Upper lobe of right lung (tissue), 1 donor: ENCODE results near the gene EFHC1. TPM values are rescaled to one million over a fixed set of nuclear protein-coding genes. Genes with fewer than 3 reads are reported as not detected.

Experiments
- ATAC-seq: fragments of 200-7000 bp; cut with Tn5 transposase; one replicate; pipeline ENCODE4 v1.9.1; 2020; ENCODE audit warnings: mild to moderate bottlenecking, moderate library complexity
- DNase-seq: peaks from one replicate; pipeline ENCODE4 v3.0.0-alpha.2; 2020
- H3K27ac ChIP-seq: fragments of 200-600 bp; one replicate; pipeline ENCODE4 v1.8.0; 2022
- H3K27me3 ChIP-seq: fragments of 200-600 bp; one replicate; pipeline ENCODE4 v1.8.0; 2022; ENCODE audit warnings: mild to moderate bottlenecking
- H3K36me3 ChIP-seq: fragments of 200-600 bp; one replicate; pipeline ENCODE4 v1.8.0; 2022
- H3K4me1 ChIP-seq: fragments of 200-600 bp; one replicate; pipeline ENCODE4 v1.8.0; 2022
- H3K4me3 ChIP-seq: fragments of 200-600 bp; one replicate; pipeline ENCODE4 v1.8.0; 2022; ENCODE audit warnings: mild to moderate bottlenecking
- H3K9me3 ChIP-seq: fragments of 200-600 bp; one replicate; pipeline ENCODE4 v1.8.0; 2022
- CTCF ChIP-seq: fragments of 200-600 bp; IDR thresholded peaks from one replicate; pipeline ENCODE4 v1.8.0; 2022; ENCODE audit warnings: antibody characterized with exemption
- intact Hi-C: fragments of 100-400 bp; cut with DNase I; formaldehyde crosslinking; loops from one replicate; pipeline ENCODE4 v1.11.0; 2022
- total RNA-seq: library from RNA; stranded (reverse); fragmentation: NEBNext Ultra II Directional; extraction: Animal tissue kit (Norgen Biotek cat#: 25700); gene quantifications from one replicate; pipeline ENCODE4 v1.2.1, GENCODE V29; 2021
- donor health status: DM: no; HTN: yes; CAD: no; lungs with severe emphysema.

EFHC1 gene
- total RNA-seq, 1 donor from 2014 or later, result 16.8 TPM

- peaks cover 11% of the 10 kb centered on the region for H3K4me1 ChIP-seq
- intact Hi-C loops, result no loop called here
- ATAC-seq, result no peak
Measured at GRCh38 chr6:52375780-52376556, 44.2 kb upstream of the EFHC1 start.

GRCh38 chr6:52376763-52377162 lies 43.4 kb upstream of the EFHC1 start:
- intact Hi-C loops, result no loop called here
- no peak for ATAC-seq
- H3K27ac ChIP-seq, result no peak overlapping the region

More at GRCh38 chr6:52375780-52376556, 44.2 kb upstream of the EFHC1 start:
- H3K27ac ChIP-seq, result no peak overlapping the region
- no peak overlapping the region for H3K4me3 ChIP-seq
- no peaks in the 10 kb centered on the region for H3K36me3 ChIP-seq
- H3K27me3 ChIP-seq, result no peaks in the 10 kb centered on the region
- DNase-seq, result no peak
- TF ChIP-seq CTCF, result no peak
- H3K9me3 ChIP-seq, result no peaks in the 10 kb centered on the region

GRCh38 chr6:52377538-52378221 lies 42.5 kb upstream of the EFHC1 start:
- Histone ChIP-seq H3K4me3 (no peak overlapping the region), H3K9me3 (no peaks in the 10 kb centered on the region), H3K27ac (no peak overlapping the region), H3K36me3 (no peaks in the 10 kb centered on the region), H3K27me3 (no peaks in the 10 kb centered on the region), H3K4me1 (peaks cover 11% of the 10 kb centered on the region)
- intact Hi-C loops, result no loop called here
- TF ChIP-seq CTCF, result no peak
- DNase-seq (no peak), ATAC-seq (no peak)

More at GRCh38 chr6:52376763-52377162, 43.4 kb upstream of the EFHC1 start:
- no peak for DNase-seq
- H3K4me1 ChIP-seq, result peaks cover 11% of the 10 kb centered on the region
- no peaks in the 10 kb centered on the region for H3K9me3 ChIP-seq
- no peak overlapping the region for H3K4me3 ChIP-seq
- no peaks in the 10 kb centered on the region for H3K36me3 ChIP-seq
- no peak for TF ChIP-seq CTCF
- no peaks in the 10 kb centered on the region for H3K27me3 ChIP-seq

- H3K4me1 ChIP-seq, result peaks cover 11% of the 10 kb centered on the region
- no peaks in the 10 kb centered on the region for H3K9me3 ChIP-seq
- no peak for ATAC-seq
- no peak overlapping the region for H3K27ac ChIP-seq
- intact Hi-C loops, result no loop called here
- TF ChIP-seq CTCF, result no peak
- no peaks in the 10 kb centered on the region for H3K27me3 ChIP-seq
- H3K4me3 ChIP-seq, result no peak overlapping the region
- no peaks in the 10 kb centered on the region for H3K36me3 ChIP-seq
- DNase-seq, result no peak
Measured at GRCh38 chr6:52381249-52381648, 38.9 kb upstream of the EFHC1 start.

GRCh38 chr6:52384145-52384766 lies 35.9 kb upstream of the EFHC1 start:
- no peaks in the 10 kb centered on the region for H3K27me3 ChIP-seq
- no peak for DNase-seq
- no peaks in the 10 kb centered on the region for H3K36me3 ChIP-seq

More at GRCh38 chr6:52384145-52384766, 35.9 kb upstream of the EFHC1 start:
- intact Hi-C loops, result no loop called here
- no peak overlapping the region for H3K27ac ChIP-seq
- H3K9me3 ChIP-seq, result no peaks in the 10 kb centered on the region
- no peak overlapping the region for H3K4me3 ChIP-seq
- no peak for TF ChIP-seq CTCF
- no peak for ATAC-seq
- no peaks in the 10 kb centered on the region for H3K4me1 ChIP-seq
